Eye (tissue), 1 donor: ENCODE data around the gene RAX2.
"Not testable (repeated sequence)": the region's sequence is repeated elsewhere in the genome, so short reads cannot be mapped to it uniquely, and the experiment has no call there.

Source experiments
- DNase-seq: peaks from one replicate; pipeline ENCODE4 v3.0.0-alpha.2; 2015

Gene RAX2

DNA sequence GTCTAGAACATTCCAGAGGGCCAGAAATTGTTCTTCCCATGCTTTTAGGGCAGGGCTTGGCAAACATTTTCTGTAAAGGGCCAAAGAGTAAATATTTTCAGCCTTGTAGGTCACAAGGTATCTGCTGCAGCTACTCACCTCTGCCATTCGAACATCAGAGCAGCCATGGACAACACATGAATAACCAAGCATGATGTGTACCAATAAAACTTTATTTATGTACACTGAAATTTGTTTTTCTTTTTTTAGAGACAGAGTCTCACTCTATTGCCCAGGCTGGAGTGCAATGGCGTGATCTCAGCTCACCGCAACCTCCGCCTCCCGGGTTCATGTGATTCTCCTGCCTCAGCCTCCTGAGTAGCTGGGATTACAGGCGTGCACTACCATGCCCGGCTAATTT, 14.3 kb downstream of the RAX2 start:
- DNase-seq: not testable (repeated sequence)

- DNase-seq: no peak
Observed at GRCh38 chr19:3753631-3754410, 18.2 kb downstream of the RAX2 start.

GRCh38 chr19:3752492-3752891, 19.5 kb downstream of the RAX2 start:
- DNase-seq: no peak

- no peak for DNase-seq
Observed at GRCh38 chr19:3751236-3751635, 20.8 kb downstream of the RAX2 start.

- DNase-seq: no peak
Observed at GRCh38 chr19:3750211-3750610, 21.8 kb downstream of the RAX2 start.

DNA sequence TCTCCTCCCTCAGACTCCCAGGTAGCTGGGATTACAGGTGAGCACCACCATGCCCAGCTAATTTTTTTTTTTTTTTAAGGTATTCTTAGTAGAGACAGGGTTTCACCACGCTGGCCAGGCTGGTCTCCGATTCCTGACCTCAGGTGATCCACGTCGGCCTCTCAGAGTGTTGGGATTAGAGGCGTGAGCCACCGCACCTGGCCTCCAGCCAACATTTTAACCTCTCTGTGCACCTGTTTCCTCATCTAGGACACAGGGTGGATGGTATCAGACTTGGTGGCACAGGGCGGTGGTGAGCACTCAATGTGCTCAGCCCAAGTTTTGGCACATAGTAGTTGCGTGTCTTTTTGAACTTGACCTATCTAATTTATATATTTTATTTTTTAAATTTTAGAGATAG, 23.1 kb downstream of the RAX2 start:
- no peak for DNase-seq

GRCh38 chr19:3746371-3747056, 25.5 kb downstream of the RAX2 start:
- no peak for DNase-seq

DNA sequence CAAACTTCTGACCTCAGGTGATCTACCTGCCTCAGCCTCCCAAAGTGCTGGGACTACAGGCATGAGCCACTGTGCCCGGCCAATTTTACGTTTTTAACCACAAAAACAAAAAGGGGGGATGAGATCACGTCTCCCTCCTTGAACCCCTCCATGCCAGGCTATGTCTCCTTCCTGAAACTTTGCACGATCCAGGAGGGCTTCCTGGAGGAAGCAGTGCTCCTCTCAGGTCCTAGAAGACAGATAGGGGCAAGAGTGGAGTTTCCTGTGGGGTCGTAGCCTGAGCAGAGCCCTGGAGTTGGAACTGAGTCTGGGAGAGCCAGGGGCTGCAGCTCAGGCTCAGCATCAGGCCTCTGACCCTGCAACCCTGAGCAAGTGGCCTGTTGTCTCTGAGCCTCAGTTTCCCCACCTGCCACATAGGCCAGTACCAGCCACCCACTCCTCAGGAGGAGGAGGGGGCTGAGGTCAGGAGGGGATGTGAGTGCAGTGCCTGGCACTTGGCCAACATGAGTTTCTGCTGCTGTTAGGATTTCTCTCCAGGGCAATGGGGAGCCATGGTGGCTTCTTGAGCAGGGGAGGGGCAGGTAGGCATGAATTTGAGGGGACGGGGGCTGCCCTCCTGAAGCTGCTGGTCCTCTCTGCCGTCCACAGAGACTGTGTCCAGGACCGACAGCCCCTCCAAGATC, 26.5 kb downstream of the RAX2 start:
- DNase-seq: no peak

- DNase-seq: no peak
Observed at GRCh38 chr19:3743486-3743885, 28.5 kb downstream of the RAX2 start.

- no peak for DNase-seq
Observed at GRCh38 chr19:3740431-3740830, 31.6 kb downstream of the RAX2 start.

DNA sequence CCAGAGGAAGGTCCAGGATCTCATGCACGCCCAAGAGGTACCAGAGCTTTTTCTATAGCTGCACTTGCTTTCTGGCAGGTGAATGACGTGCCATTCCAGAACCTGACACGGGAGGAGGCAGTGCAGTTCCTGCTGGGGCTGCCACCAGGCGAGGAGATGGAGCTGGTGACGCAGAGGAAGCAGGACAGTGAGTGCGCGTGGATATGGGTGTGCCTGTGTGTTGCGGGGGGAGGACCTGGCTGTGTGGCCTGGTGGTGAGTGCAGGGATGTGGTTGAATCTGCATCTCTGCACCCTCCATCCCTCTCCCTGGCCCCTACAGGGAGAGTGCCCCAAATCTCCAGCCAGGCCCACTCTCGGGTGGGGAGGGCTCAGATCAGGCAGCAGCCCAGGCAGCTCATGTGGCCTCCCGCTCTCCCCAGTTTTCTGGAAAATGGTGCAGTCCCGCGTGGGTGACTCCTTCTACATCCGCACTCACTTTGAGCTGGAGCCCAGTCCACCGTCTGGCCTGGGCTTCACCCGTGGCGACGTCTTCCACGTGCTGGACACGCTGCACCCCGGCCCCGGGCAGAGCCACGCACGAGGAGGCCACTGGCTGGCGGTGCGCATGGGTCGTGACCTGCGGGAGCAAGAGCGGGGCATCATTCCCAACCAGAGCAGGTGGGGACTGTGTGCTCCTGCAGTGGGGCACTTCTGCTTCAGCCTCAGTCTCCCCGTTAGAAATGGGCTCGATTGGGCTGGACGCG, 33.4 kb downstream of the RAX2 start:
- no peak for DNase-seq

DNA sequence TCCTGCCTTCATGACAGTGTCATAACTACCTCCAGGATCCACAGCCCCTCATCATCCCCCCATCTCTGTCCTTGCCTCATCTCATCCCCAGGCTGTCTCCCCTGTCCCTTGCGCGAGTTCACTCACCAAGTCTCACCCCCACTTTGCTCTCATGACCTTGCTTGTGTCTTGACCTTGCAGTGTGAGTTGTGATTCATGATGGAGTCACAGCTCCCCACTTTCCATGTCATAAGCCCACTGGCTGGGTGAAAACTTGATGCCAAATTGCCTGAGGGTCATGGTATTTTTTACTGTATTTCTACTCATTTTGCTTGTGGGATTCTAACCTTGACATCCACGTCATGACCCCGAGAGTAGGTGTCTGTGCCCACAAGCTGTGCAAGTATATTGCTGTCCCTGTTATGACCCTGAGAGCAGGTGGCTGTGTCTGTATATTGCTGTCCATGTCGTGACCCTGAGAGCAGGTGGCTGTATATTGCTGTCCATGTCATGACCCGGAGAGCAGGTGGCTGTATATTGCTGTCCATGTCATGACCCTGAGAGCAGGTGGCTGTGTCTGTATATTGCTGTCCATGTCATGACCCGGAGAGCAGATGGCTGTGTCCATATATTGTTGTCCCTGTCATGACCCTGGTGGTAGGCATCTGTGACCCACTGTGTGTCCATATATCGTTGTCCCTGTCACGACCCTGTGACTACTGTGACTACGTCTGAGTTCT, 34.4 kb downstream of the RAX2 start:
- DNase-seq: no peak

DNA sequence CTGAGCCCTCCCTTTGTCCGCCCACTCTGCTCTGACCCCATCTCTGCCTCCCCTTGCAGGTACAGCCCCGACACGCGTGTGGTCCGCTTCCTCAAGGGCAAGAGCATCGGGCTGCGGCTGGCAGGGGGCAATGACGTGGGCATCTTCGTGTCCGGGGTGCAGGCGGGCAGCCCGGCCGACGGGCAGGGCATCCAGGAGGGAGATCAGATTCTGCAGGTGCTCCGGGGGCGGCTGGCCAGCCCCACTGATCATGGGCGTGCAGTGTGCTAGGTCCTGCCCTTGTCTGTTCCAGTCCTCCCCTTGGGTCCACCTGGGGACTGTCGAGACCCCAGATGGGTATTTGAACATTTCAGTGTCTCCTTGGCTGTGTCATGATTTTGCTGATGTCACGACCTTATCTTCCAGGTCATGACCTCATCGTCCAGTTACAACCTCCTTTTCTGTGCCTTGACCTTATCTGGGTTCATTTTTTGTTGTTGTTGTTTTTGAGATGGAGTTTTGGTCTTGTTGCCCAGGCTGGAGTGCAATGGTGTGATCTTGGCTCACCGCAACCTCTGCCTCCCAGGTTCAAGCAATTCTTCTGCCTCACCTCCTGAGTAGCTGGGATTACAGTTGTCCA, 35.8 kb downstream of the RAX2 start:
- no peak for DNase-seq

GRCh38 chr19:3734310-3734600, 37.8 kb downstream of the RAX2 start:
- no peak for DNase-seq

DNA sequence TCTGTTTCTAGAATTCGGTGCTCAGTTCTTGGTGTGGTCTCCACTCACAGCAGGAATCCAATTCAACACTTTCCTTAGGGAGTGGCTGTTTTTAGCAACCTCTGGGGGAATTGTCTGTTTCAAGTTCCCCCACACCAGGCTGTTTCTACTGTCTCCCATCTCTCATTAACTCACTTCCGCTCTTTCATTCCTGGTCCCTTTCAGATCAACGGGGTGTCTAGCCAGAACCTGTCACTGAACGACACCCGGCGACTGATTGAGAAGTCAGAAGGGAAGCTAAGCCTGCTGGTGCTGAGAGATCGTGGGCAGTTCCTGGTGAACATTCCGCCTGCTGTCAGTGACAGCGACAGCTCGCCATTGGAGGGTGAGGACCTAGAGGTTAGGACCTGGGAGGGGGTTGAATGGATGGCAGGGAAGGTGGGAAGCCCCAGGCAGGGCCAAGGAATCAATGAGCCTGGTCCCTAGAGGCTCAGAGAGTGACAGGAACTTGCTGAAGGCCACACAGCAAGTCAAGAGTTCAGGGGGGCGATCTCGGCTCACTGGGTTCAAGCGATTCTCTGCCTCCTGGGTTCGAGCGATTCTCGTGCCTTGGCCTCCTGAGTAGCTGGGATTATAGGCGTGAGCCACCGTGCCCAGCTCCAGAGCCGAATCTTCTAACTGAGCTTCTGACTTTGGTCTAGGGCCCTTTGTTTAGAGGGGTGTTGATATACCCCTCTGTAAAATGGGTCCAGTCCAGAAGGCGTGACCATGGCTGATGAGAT, 38.3 kb downstream of the RAX2 start:
- no peak for DNase-seq

DNA sequence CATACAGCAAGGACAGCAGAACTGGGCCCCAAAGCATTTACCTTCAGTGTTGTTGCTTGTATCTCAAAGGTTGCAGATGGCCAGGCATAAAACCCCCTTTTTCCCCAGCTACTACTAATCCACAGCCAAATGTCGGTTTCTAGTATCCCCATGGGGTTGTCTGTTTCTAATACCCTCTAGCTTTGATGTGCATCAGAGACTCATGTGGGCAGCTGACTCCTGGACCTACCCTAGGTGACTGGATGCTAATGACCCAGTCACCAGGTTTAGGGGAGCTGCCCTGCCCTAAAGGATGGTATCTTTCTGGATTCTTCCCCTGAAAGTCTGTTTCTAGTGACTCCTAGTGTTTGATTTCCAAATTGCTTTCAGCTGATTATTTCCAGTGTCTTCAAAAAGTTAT, 39.9 kb downstream of the RAX2 start:
- DNase-seq: no peak

DNA sequence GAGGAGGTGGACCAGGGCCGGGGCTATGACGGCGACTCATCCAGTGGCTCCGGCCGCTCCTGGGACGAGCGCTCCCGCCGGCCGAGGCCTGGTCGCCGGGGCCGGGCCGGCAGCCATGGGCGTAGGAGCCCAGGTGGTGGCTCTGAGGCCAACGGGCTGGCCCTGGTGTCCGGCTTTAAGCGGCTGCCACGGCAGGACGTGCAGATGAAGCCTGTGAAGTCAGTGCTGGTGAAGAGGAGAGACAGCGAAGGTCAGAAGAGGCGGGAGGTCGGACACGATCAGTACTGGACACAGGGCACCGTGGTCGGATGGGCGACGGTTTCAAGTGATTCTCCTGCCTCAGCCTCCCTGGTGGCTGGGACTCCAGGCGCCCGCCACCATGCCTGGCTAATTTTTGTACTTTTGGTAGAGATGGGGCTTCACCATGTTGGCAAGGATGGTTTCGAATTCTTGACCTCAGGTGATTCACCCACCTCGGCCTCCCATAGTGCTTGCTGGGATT, 41.5 kb downstream of the RAX2 start:
- no peak for DNase-seq

DNA sequence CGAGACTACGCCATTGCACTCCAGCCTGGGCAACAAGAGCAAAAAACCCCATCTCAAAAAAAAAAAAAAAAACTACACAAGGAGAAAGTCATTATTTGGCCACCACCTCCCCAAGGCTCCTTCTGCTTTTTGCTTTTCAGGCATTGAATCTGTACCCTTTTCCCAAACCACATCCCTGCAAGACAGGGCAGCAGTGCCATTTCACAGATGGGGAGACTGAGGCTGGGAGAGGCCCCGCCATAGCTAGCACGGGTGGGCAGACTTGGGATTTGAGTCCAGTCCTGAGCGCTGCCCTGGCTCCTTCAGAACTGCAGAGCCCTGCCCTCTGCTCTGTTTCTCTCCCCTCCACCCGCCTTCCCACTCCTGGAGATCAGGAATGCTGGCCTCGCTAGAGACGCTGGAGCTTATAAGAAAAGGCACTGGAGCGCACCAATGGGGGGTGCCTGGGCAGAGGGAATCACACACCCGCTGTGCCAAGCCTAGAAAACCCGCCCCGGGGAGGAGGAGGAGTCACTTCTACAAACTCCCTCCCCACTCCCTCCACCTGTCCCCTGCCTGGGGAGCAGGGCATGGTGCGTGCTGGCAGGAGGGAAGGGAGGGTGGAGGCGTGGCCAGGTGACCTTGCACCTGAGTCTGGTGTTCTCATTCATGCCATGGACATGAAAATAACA, 46.3 kb downstream of the RAX2 start:
- peak; percentile 62 for DNase-seq

GRCh38 chr19:3725121-3725520, 46.9 kb downstream of the RAX2 start:
- DNase-seq: no peak

DNA sequence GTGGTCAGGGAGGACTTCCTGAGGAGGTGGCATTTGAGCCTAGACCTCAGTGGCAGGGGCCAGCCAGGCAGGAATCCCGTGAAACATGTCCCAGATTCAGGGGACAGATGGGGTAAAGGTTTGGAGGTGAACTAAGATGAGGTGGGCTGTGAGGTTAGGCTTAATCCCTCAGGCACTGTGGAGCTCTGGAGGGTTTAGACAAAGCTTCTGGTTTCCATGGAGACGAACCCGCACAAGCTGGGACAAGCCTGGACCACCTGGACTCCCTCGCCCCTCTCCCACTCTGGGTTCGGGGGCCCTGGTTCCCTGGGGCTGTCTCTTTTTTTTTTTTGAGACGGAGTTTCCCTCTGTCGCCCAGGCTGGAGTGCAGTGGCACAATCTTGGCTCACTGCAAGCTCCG, 48.1 kb downstream of the RAX2 start:
- DNase-seq: peak; percentile 39

DNA sequence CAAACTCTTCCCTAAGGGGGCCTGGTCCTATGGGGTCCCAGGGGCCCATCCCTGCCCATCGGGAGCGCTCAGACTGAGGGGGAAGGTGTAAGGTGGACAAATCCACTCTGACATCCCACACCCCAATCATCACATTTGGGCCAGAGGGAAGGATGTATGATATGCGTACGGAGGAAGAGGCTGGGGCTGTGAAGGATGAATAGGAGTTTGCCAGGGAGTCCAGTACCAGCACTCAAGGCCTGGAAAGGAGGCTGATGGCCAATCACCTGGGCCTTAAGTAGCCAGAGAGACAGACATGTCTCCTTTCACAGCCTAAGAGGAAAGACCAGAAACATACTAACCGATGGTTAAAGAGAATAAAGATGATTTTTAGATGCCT, 48.9 kb downstream of the RAX2 start:
- no peak for DNase-seq
